ENCODE results near the gene TTLL3. TPM values are rescaled to one million over a fixed set of nuclear protein-coding genes. Genes with fewer than 3 reads are reported as not detected.

Gene TTLL3
- total RNA-seq, 1 experiment from 2014 or later: 19.5 TPM

DNA sequence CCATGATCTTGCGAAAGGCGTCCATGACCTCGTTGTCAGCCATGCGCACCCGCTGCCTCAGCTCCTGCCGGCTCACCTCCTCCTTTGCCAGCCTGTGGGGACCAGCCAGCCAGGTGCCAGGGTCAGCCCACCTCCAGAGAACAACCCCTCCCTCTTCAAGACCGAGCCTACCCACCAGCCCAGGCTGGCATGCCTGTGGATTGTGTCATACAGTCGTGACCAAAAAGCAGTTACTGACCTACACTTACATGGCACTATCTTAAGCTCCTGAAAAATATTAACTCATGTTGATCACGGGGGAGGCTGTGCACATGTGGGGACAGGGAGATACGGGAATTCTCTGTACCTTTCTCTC is 29.6 kb upstream of the TTLL3 start:
- BruUV-seq (replicated peaks): no TSS peak
- TF ChIP-seq CTCF (IDR thresholded peaks at IDR 0.05; ENCODE audit: unreplicated experiment): no peak
- Mint-ChIP-seq H3K9me3 (ENCODE audit: low read depth, unreplicated experiment) (no peaks in the 10 kb centered on the region), H3K27ac (ENCODE audit: unreplicated experiment) (no peak overlapping the region), H3K36me3 (ENCODE audit: insufficient read depth, unreplicated experiment) (peaks cover 20% of the 10 kb centered on the region), H3K27me3 (ENCODE audit: unreplicated experiment) (no peaks in the 10 kb centered on the region), H3K4me3 (ENCODE audit: low read depth, unreplicated experiment) (no peak overlapping the region), H3K4me1 (ENCODE audit: low read depth, unreplicated experiment) (no peaks in the 10 kb centered on the region)
- intact Hi-C loops (cut with micrococcal nuclease; ENCODE audit: unreplicated experiment): no loop called here
- CTCF ChIA-PET: no interaction called here
- no peak for DNase-seq

- no TSS peak for BruUV-seq (replicated peaks)
- TF ChIP-seq CTCF (IDR thresholded peaks at IDR 0.05; ENCODE audit: unreplicated experiment): no peak
- DNase-seq: no peak
- H3K9me3 Mint-ChIP-seq (ENCODE audit: low read depth, unreplicated experiment): no peaks in the 10 kb centered on the region
- H3K4me1 Mint-ChIP-seq (ENCODE audit: low read depth, unreplicated experiment): no peaks in the 10 kb centered on the region
- H3K27me3 Mint-ChIP-seq (ENCODE audit: unreplicated experiment): no peaks in the 10 kb centered on the region
- no peak overlapping the region for H3K27ac Mint-ChIP-seq (ENCODE audit: unreplicated experiment)
- no peak overlapping the region for H3K4me3 Mint-ChIP-seq (ENCODE audit: low read depth, unreplicated experiment)
- CTCF ChIA-PET: no interaction called here
- intact Hi-C loops (cut with micrococcal nuclease; ENCODE audit: unreplicated experiment): no loop called here
- peaks cover 25% of the 10 kb centered on the region for H3K36me3 Mint-ChIP-seq (ENCODE audit: insufficient read depth, unreplicated experiment)
These were observed 29.2 kb upstream of the TTLL3 start for GRCh38 chr3:9780910-9781309.

DNA sequence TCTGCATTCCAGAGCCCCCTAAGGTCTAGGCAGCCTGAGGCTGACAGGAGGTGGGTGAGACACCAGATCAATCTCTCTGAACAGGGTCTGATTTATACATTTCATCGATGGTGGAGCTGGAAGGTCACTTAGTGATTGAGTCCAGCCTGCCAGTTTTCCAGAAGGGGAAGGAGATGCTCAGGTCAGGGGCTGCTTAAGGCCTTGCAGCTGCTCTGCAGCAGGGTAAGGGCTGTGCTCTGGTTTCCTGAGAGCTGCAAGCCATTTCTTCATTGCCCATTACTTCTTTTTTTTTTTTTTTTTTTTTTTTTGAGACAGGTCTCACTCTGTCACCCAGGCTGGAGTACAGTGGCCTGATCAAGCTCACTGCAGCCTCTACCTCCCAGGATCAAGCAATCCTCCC is 28.5 kb upstream of the TTLL3 start:
- intact Hi-C loops (cut with micrococcal nuclease; ENCODE audit: unreplicated experiment): no loop called here
- no peak for DNase-seq
- Mint-ChIP-seq H3K4me3 (ENCODE audit: low read depth, unreplicated experiment) (no peak overlapping the region), H3K36me3 (ENCODE audit: insufficient read depth, unreplicated experiment) (peaks cover 30% of the 10 kb centered on the region), H3K9me3 (ENCODE audit: low read depth, unreplicated experiment) (no peaks in the 10 kb centered on the region), H3K4me1 (ENCODE audit: low read depth, unreplicated experiment) (no peaks in the 10 kb centered on the region), H3K27ac (ENCODE audit: unreplicated experiment) (no peak overlapping the region), H3K27me3 (ENCODE audit: unreplicated experiment) (no peaks in the 10 kb centered on the region)
- no TSS peak for BruUV-seq (replicated peaks)
- TF ChIP-seq CTCF (IDR thresholded peaks at IDR 0.05; ENCODE audit: unreplicated experiment): no peak
- CTCF ChIA-PET: no interaction called here

- DNase-seq: no peak
- peaks cover 30% of the 10 kb centered on the region for H3K36me3 Mint-ChIP-seq (ENCODE audit: insufficient read depth, unreplicated experiment)
- no peaks in the 10 kb centered on the region for H3K27me3 Mint-ChIP-seq (ENCODE audit: unreplicated experiment)
- H3K4me3 Mint-ChIP-seq (ENCODE audit: low read depth, unreplicated experiment): no peak overlapping the region
- no peaks in the 10 kb centered on the region for H3K4me1 Mint-ChIP-seq (ENCODE audit: low read depth, unreplicated experiment)
- H3K9me3 Mint-ChIP-seq (ENCODE audit: low read depth, unreplicated experiment): no peaks in the 10 kb centered on the region
- BruUV-seq (replicated peaks): no TSS peak
- CTCF ChIA-PET: interaction anchor here (1.0 kb wide), 1 partner anchor 14 kb away, joined by 4 read pairs; no protein-coding TSS in a partner anchor
- no peak overlapping the region for H3K27ac Mint-ChIP-seq (ENCODE audit: unreplicated experiment)
- intact Hi-C loops (cut with micrococcal nuclease; ENCODE audit: unreplicated experiment): no loop called here
- TF ChIP-seq CTCF (IDR thresholded peaks at IDR 0.05; ENCODE audit: unreplicated experiment): no peak
These were observed 28.0 kb upstream of the TTLL3 start for GRCh38 chr3:9781978-9782603.
